ENCODE data around the gene BCKDHA.
"Not testable (repeated sequence)": the region's sequence is repeated elsewhere in the genome, so short reads cannot be mapped to it uniquely, and the experiment has no call there.

BCKDHA gene

GRCh38 chr19:41427647-41428480 lies 30.2 kb downstream of the BCKDHA start:
- DNase-seq: peak in 1 of 4 experiments; percentile 6

- DNase-seq: no peak
Observed at GRCh38 chr19:41428481-41428859, 30.9 kb downstream of the BCKDHA start.

- no peak for DNase-seq
Observed at GRCh38 chr19:41430922-41431321, 33.3 kb downstream of the BCKDHA start.

DNA sequence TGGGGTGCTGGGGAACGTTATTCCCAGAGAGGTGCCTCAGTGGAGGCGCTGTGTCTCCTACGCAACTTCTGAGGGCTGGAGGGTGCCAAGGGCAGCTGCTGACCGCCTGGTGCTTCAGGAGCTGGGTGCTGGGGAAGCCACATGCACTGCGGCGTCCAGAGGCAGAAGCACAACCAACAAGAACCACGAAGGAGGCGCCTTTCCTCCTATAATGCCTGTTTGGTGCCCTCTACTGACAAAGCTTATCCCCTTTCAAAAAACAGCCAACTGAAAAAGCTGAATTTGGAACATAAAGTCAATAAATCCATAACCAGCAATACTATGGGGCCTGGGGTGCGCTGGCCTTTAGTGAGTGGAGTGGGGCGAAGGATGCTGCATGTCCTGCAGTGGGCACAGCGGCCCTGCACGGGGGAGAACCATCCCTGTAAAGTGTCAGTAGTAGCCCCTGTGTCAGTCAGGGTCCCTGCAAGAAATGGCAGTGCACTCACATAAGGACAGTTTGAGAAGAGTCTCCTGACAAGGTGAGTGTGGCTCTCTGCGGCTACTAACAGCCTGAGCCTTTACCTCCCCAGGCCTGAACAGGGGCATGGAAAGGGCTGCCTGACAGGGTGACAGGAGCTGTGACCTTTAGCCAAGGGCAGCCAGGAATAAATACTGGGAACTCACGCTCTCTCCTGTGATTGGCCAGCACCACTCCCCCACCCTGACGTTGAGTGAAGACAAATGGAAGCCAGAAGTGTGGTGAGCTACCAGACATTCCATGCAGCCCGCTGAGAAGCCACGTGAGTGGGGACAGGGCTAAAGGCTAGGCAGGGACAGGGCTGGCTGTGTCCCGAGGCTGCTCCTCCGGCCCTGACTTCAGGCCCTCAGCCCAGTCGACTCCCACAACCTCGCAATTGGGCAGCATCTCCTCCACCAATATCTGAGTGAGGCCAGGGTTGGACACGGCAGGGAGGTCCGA lies 34.1 kb downstream of the BCKDHA start:
- DNase-seq: no peak

GRCh38 chr19:41433171-41433570 lies 35.6 kb downstream of the BCKDHA start:
- DNase-seq: no peak

GRCh38 chr19:41434450-41434849 lies 36.8 kb downstream of the BCKDHA start:
- DNase-seq: no peak

DNA sequence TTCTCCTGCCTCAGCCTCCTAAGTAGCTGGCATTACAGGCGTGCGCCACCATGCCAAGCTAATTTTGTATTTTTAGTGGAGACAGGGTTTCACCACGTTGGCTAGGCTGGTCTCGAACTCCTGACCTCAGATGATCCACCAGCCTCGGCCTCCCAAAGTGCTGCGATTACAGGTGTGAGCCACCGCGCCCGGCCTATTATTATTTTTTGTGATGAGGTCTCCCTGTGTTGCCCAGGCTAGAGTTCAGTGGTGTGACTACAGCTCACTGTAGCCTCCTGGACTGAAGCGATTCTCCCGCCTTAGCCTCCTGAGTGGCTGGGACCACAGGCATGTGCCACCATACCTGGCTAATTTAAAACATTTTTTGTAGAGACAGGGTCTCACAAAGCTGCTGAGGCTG lies 37.8 kb downstream of the BCKDHA start:
- DNase-seq: not testable (repeated sequence)

DNA sequence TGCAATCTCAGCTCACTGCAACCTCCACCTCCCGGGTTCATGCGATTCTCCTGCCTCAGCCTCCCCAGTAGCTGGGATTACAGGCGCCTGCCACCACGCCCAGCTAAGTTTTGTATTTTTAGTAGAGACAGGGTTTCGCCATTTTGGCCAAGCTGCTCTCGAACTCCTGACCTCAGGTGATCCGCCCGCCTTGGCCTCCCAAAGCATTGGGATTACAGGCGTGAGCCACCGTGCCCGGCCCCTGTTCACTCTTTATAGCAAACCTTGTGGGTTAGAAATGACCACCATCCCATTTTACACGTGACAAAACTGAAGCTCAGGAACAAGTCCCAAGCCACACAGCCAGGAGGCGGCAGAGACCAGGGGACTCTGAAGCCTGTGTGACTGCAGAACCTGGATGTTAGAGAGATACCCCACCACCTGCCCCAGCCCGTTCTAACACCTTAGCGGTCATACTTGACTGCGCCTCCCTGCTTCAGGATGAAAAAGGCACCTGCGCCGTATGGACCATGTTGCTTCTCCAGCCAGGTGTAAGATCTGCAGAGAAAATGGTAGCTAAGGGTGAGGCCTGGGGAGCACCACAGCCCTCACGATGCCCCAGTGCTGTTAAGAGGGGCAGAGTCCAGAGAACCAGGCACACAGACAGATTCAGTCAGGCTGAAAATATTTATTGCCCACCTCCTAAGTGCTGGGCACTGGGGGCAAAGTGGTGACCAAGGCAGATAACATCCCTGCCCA lies 38.5 kb downstream of the BCKDHA start:
- no peak for DNase-seq

DNA sequence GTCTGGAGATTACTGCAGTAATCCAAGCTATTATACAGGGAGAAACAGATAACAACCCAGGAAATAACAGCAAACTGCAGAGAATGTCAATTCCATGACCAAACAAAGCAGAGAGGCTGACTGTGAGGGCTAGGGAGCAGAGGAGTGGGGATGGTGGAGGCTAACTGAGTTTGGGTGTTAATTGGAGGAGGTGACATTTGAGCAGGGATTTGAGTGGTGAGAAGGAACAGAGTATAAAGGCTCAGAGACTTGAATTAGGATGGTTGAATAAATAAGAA lies 39.0 kb downstream of the BCKDHA start:
- DNase-seq: no peak

DNA sequence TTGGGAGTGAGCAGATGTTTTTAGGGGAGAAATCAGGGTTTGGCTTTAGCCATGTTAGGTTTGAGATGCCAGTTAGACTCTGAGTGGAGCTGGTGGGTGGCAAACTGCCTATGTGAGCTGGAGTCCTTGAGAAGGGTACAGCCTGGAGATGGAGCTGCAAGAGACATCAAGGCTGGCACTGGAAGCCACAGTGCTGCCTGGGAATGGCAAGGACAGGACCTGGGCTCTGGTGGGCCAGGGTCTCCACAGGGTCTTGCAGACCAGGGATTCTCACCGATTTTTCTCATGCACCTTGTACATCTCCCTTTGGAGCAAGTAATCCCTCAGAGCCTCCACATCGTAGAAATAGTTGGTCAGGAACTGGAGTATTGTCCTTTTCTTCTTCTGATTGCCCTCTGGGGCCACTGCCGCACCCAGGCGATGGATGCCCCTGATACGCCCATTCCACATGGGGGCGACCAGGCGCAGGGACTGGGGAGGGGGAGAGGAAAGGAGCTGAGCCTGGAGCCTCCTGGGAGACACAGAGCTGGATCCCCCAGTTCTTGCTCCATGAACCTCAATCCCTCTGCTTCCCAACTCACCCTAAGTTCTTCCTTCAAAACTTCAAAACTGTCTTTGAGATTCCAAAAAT lies 40.4 kb downstream of the BCKDHA start:
- DNase-seq: no peak

DNA sequence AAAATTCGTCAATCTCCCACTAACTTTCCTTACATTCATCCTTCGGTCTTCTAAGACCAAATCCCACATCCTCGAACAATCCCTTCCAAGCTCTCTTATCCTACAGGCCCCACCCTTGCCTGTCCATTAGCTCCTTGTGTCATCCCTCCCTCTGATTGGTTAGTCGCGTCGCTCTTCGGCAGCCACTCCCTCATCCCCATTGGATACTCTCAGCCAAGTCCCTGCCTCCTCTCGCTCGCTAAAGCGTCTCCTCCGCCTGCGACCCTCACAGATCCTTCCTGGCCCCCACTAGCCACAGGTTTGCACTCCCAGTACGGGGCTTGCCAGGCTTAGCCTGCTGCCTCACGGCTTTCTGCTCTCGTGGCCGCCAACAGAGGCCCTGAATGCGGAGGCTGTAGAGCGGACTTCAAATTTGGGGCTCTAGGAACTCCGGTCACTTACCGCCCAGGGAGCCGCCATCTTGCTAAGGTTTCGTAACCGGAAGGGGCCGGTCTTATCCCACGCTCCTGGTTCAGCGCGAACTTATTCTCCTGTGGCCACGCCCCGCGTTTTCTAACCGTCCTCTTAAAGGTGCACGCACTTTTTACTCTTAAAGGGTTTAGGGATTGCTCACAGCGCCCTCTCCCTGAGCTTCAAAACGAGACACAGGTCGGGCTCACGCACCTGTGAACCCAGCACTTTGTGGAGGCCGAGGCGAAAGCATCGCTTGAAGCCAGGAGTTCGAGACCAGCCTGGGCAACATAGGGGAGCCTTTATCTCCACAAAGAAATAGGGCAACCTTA lies 42.0 kb downstream of the BCKDHA start, which contains the start of gene DMAC2:
Gene DMAC2 (minus strand): TSS at position 472 of the 782 bp plus-strand sequence. CDS start 13 bp downstream, at position 459.
- peak; percentile 70 to 88 (median 84) for DNase-seq

DNA sequence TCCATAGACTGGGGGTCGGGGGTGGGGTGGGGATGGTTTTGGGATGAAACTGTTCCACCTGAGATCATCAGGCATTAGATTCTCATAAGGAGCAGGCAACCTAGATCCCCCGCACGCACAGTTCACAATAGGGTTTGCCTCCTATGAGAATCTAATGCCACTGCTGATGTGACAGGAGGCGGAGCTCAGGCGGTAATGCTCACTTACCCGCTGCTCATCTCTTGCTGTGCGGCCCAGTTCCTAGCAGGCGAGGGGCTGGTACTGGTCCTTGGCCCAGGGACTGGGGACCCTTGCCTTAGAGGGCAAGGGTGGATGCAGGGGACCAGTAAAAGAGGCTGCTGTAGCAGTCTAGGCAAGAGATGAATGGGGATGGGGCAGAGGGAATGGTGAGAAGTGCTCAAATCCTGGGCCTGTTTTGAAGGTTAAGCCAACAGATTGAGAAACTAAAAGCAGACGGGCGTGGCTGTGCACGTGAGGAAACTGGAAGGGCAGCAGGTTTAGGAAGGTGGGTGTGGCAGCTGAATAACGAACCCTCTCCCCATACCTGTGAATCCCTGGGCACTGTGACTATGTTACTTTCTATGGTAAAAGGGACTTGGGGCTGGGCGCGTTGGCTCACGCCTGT lies 43.8 kb downstream of the BCKDHA start:
- DNase-seq: no peak

GRCh38 chr19:41442473-41443355 lies 45.1 kb downstream of the BCKDHA start, which contains the start of gene ERICH4:
TSS of gene ERICH4 (plus strand) at chr19:41443156. CDS start at chr19:41443170, 14 bp downstream.
- no peak for DNase-seq

DNA sequence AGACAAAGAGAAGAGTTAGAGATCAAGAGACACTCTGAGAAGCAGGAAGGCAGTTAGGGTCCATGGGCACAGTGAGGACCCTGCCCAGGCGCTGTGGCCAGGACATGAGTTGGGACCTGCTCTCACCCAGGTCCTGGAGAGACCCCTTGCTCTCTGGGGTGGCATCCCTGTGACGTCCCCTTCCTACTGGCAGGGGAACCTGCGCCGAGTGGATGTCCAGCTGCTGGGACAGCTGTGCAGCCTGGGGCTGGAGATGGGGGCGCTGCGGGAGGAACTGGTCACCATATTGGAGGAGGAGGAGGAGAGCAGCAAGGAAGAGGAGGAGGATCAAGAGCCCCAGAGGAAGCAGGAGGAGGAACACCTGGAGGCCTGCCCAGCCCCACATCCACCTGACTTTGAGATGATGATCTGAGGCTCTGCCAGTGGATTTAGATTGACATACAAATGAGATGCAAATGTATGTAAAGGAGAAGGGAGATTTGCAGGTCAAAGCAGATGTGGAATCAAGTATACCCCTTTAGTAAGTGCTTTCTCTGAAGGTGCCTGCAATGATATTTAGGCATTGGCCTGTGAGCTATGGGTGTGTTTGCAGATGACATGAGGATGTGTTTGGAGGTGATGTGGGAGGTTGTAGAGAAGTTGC lies 46.3 kb downstream of the BCKDHA start:
- DNase-seq: no peak

- DNase-seq: no peak
Observed at GRCh38 chr19:41445575-41445974, 48.0 kb downstream of the BCKDHA start.

GRCh38 chr19:41447732-41448332 lies 50.2 kb downstream of the BCKDHA start:
- no peak for DNase-seq

DNA sequence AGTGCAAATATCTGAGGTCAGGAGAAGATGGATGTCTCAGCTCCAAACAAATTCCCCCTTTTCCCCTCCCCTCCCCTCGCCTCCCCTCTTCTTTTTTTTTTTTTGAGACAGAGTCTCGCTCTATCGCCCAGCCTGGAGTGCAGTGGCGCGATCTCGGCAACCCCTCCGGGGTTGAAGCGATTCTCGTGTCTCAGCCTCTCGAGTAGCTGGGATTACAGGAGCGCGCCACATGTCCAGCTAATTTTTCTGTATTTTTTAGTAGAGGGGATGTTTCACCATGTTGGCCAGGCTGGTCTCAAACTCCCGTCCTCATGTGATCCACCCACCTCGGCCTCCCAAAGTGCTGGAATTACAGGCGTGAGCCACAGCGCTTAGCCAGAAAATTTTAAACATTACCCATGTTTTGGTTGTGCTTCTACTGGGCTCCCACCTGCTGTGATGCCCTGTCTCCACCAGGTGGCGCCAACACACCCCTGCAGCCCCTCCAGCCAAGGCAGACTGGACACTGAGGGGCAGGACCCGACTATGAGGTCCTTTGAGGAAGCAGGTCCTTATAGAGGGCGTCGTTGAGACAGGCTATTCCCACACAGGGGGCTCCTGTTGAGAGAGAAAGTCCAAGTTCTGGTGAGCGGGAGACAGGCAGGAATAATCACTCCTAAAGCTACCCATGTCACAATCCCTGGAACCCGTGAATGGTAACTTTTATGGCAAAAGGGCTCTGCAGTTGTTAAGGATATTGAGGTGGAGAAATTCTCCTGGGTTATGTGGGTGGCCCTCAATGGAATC lies 51.7 kb downstream of the BCKDHA start:
- peak; percentile 24 to 59 (median 55) for DNase-seq

DNA sequence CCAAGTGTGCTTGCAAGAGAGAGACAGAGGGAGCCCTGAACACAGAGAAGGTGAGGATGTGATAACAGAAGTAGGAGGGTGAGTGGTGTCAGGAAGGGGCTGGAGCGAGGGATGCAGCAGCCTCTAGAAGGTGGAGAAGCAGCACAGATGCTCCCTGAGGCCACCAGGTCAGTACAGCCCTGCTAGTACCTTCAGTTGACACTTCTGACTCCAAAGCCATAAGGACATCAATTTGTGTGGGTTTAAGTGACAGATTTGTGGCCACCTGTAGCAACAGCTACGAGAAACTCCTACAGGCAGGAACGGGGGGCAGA lies 52.2 kb downstream of the BCKDHA start:
- DNase-seq: no peak

Measured in activated naive CD4-positive, alpha-beta T cell (primary cell).